Heart left ventricle (tissue), 16 donors: Measurements from ENCODE around the gene ALKBH1. TPM values are rescaled to one million over a fixed set of nuclear protein-coding genes. Genes with fewer than 3 reads are reported as not detected.

Experiments used
- ATAC-seq, 4 donors: fragments of 200-7000 bp; cut with Tn5 transposase; one replicate each; pipeline ENCODE4 v1.9.1; 2020 to 2022; ENCODE audit warnings: moderate library complexity in 4 of 4, mild to moderate bottlenecking in 3 of 4, moderate number of reproducible peaks in 1 of 4
- DNase-seq, 5 donors: peaks; one replicate each; pipeline ENCODE4 v3.0.0-alpha.2; 2020
- H3K27ac ChIP-seq, 12 donors: fragments of 200-600 bp; sonication (generic) in 4 of 12; one replicate each; pipeline versions ENCODE4 v1.5.0 to v1.8.0; 2016 to 2022; ENCODE audit warnings: mild to moderate bottlenecking in 2 of 12
- H3K27me3 ChIP-seq, 9 donors: fragments of 200-600 bp; sonication (generic) in 2 of 9; one replicate each; pipeline versions ENCODE4 v1.5.1 to v1.8.0; 2016 to 2022; ENCODE audit warnings: mild to moderate bottlenecking in 3 of 9
- H3K36me3 ChIP-seq, 9 donors: fragments of 200-600 bp; sonication (generic) in 2 of 9; one replicate each; pipeline versions ENCODE4 v1.5.0 to v1.8.0; 2018 to 2022; ENCODE audit warnings: mild to moderate bottlenecking in 2 of 9
- H3K4me1 ChIP-seq, 12 donors: fragments of 200-600 bp; sonication (generic) in 4 of 12; one replicate each; pipeline versions ENCODE4 v1.5.0 to v1.8.0; 2016 to 2022; ENCODE audit warnings: mild to moderate bottlenecking in 3 of 12
- H3K4me3 ChIP-seq, 12 donors: fragments of 200-600 bp; sonication (generic) in 4 of 12; one replicate each; pipeline versions ENCODE4 v1.5.0 to v1.8.0; 2017 to 2022; ENCODE audit warnings: mild to moderate bottlenecking in 9 of 12, moderate library complexity in 4 of 12
- H3K9me3 ChIP-seq, 12 donors: fragments of 200-600 bp; sonication (generic) in 4 of 12; one replicate each; pipeline versions ENCODE4 v1.5.0 to v1.8.0; 2016 to 2022; ENCODE audit warnings: mild to moderate bottlenecking in 1 of 12
- CTCF ChIP-seq, 12 donors: fragments of 200-600 bp; sonication (generic) in 4 of 12; IDR thresholded peaks; one replicate each; pipeline versions ENCODE4 v1.5.0 to v1.8.0; 2018 to 2022; ENCODE audit warnings: antibody characterized with exemption in 12 of 12, mild to moderate bottlenecking in 5 of 12
- POLR2A ChIP-seq, 2 donors: fragments of 450-650 bp; IDR thresholded peaks; one replicate each; pipeline ENCODE4 v1.6.1; 2017; ENCODE audit warnings: antibody characterized with exemption in 2 of 2, mild to moderate bottlenecking in 2 of 2, moderate library complexity in 2 of 2
- WGBS, 4 donors: extraction: QIAGEN DNeasy Blood & Tissue Kit in 2 of 4; methylation state at CpG; one replicate each; pipeline versions ENCODE4 v1.1.5 to v1.1.7; 2013 to 2018; 5-methylcytosine and 5-hydroxymethylcytosine counted together
- intact Hi-C, 10 donors: fragments of 100-400 bp; cut with DNase I; formaldehyde crosslinking; loops; one replicate each; pipeline versions ENCODE4 v1.11.1 to v1.14.2; 2022
- polyA plus RNA-seq, 2 donors: library from polyadenylated mRNA; stranded (reverse); fragments of 200-250 nt; gene quantifications; one replicate each; pipeline ENCODE4 v1.2.3, GENCODE V29; 2013
- total RNA-seq, 9 donors: library from RNA; depleted of rRNA in 2 of 9; stranded (reverse); fragments of >200 nt in 2 of 9; fragmentation: NEBNext Ultra II Directional in 3 of 9; extraction: Animal tissue kit (Norgen Biotek cat#: 25700) in 3 of 9; gene quantifications; one replicate each; pipeline versions ENCODE4 v1.1.0 to v1.2.4, GENCODE V29; 2016 to 2023
- donor health status: ischemic (EF 13 %, LVEDD 7.1; RV severe dilation, severe dysfunction).
- donor health status: healthy with polysubstance abuse.
- donor health status: DM: no; HTN: yes; CAD: no.
- donor health status: DM: no; HTN: no; CAD: no.
- donor health status: ischemic (EF 25% LVEDD 6.9; RV normal size, moderate dysfunction).
- donor health status: ischemic (EF 25% LVEDD 5.7; RV mildly dilated, moderate dysfunction).
- donor health status: healthy.
- donor health status: DM: yes; HTN: yes; CAD: no.
- donor health status: ischemic (EF 35%, LVEDD 5.7; RV mildly dilated, moderate dysfunction).
- donor health status: nonischemic (EF 11% LVEDD 7.7; RV severe dilation, severe dysfunction).
- donor health status: DM: yes; HTN: yes; CAD: no.
- donor health status: PGD.
- donor health status: ischemic (EF 29% LVEDD 5.4; RV normal size, mild dysfunction).
- donor health status: nonischemic (EF 23%, LVEDD 6.1; RV moderate dilation, normal function).

The ALKBH1 gene
- total and polyA plus RNA-seq, 11 donors, result 6.5 to 16.5 (median 12.1) TPM

DNA sequence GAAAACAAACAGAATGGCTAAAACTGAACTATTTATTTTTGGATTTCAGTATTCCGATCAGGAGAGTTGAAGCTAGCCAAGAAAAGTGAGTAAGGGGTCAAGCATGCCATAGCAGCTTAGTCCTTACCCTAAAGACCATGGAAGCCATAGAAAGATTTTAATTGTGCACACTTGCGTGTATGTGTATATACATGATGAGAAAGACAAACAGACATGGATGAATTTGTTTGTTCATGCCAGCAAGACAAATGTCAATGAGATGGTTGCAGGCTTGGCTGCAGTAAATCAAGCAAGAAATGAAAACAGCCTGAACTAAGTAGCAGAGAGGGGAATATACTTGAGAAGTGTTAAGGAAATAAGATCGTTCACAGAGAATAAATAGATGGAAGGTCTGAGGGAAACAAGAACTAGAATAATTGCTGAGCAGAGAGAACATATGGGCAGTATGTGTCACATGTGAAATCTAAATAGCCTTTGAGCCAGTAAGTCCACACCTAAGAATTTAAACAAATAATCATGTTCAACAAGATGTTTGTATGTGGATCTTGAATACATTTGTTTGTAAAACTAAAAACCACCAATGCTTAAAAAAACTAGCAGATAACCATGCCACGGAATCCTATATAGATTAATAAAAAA, 38.4 kb upstream of the ALKBH1 start:
- no peak overlapping the region for H3K4me3 ChIP-seq
- H3K27ac ChIP-seq, result no peak overlapping the region
- H3K4me1 ChIP-seq, result peaks cover 0 to 9% (median 0%) of the 10 kb centered on the region in 12 donors
- WGBS, 4 donors, result 59 to 80% (median 70%) methylated on average over 4 of the region's 4 CpGs
- H3K9me3 ChIP-seq, result no peaks in the 10 kb centered on the region
- H3K36me3 ChIP-seq, result peaks cover 0 to 89% (median 78%) of the 10 kb centered on the region in 9 donors
- no peak for DNase-seq
- intact Hi-C loops, result no loop called here
- TF ChIP-seq POLR2A (IDR thresholded peaks at IDR 0.05) (no peak), CTCF (IDR thresholded peaks at IDR 0.05) (no peak)
- no peaks in the 10 kb centered on the region for H3K27me3 ChIP-seq
- ATAC-seq, result no peak

DNA sequence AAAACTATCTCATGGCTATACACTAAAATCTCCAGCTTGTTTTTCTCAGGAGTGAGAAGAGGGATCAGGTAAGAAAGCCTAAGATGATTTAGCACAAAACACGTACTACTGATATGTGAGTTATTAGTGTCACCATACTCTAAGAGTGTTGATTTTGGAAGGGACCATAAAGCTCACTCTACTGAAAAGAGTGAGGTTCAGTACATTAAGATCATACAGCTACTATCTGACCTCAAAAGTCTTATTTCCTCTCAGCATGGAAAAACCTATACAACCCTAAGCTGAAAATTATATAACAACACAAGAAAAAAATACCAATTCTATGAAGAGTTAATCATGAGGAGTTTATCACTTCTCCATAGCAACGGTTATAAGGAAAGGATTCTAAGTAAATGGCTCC, 33.6 kb upstream of the ALKBH1 start:
- ATAC-seq (no peak), DNase-seq (no peak)
- WGBS, 4 donors, result 78 to 85% (median 80%) methylated on average over 2 of the region's 2 CpGs
- H3K9me3 ChIP-seq, result no peaks in the 10 kb centered on the region
- H3K27me3 ChIP-seq, result no peaks in the 10 kb centered on the region
- intact Hi-C loops, result no loop called here
- no peak overlapping the region for H3K4me3 ChIP-seq
- H3K4me1 ChIP-seq, result peaks cover 0 to 21% (median 11%) of the 10 kb centered on the region in 12 donors
- no peak overlapping the region for H3K27ac ChIP-seq
- no peak for TF ChIP-seq CTCF (IDR thresholded peaks at IDR 0.05)
- no peak for TF ChIP-seq POLR2A (IDR thresholded peaks at IDR 0.05)
- peaks cover 0 to 96% (median 73%) of the 10 kb centered on the region in 9 donors for H3K36me3 ChIP-seq

- 42 to 70% (median 46%) methylated on average over 7 of the region's 7 CpGs for WGBS, 4 donors
- H3K36me3 ChIP-seq, result peaks cover 0 to 98% (median 77%) of the 10 kb centered on the region in 9 donors
Measured at GRCh38 chr14:77738559-77739250, 30.9 kb upstream of the ALKBH1 start.

More at GRCh38 chr14:77738559-77739250, 30.9 kb upstream of the ALKBH1 start:
- H3K27me3 ChIP-seq, result no peaks in the 10 kb centered on the region
- DNase-seq (peak in 1 of 5 donors; percentile 24), ATAC-seq (peak in 3 of 4 donors; percentile 76 to 86 (median 78))
- no peak overlapping the region for H3K4me3 ChIP-seq
- H3K4me1 ChIP-seq, result peaks cover 0 to 21% (median 11%) of the 10 kb centered on the region in 12 donors
- no peaks in the 10 kb centered on the region for H3K9me3 ChIP-seq
- TF ChIP-seq POLR2A (IDR thresholded peaks at IDR 0.05), result no peak
- TF ChIP-seq CTCF (IDR thresholded peaks at IDR 0.05), result no peak
- H3K27ac ChIP-seq, result peak overlapping the region in 7 of 12 donors; percentile 6 to 58 (median 29)
- intact Hi-C loops, result no loop called here
